HG03196 (cell line): ENCODE results near the gene MLLT3.

Experiments
- ATAC-seq: cut with Tn5 transposase; IDR thresholded peaks from one replicate; pipeline ENCODE4 v1.9.1; 2021; ENCODE audit not compliant: unreplicated experiment

Gene MLLT3

DNA sequence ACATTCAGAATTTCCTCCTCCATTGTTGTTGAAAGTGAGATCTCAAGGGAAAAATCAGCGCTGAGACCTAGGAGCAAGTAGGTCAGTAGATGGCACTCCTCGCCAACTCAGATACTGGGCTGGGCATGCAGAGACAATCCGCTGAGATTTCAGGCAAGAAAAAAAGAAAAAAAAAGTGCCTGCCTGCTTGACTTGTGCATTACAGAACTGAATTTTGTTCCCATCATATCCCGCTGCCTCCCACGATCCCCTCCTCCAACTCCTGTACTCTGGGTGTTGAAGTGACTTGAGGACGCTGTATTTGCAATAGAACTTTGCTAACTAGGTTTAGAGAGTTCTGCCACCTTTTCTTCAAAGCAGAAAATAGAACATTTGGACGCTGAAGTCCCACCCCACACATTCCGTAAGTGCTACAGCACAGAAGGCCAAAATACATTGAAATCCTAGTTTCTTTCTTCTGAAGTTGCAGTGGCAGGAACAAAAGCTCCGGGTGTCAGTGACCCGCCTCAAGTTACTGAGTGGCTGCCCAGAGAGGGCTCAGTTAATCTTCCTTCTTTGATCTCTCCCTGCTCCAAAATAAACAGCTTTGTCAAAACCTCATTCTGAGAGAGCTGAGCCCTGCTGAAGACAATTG lies 265.8 kb downstream of the MLLT3 start:
- peak; percentile 60 for ATAC-seq

DNA sequence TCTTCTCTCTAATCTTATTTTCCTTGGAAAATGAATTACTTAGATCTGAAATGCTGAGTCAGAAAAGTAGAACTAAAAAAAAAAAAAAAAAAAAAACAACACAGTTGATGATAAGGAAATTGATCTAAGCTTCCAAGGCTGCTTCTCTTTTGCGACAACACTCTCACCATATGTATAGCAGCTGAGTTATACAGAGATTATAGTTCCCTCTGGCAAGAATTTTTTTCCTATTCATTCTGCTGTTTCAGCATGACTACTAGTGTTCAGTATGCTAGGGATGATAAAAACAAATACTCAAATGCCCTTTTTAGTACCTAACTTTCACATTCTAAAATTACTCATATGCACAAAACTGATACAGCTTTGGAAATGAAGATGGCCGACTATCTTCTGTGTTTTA lies 267.3 kb downstream of the MLLT3 start:
- no peak for ATAC-seq

GRCh38 chr9:20353931-20354652 lies 268.2 kb downstream of the MLLT3 start:
- ATAC-seq = no peak

DNA sequence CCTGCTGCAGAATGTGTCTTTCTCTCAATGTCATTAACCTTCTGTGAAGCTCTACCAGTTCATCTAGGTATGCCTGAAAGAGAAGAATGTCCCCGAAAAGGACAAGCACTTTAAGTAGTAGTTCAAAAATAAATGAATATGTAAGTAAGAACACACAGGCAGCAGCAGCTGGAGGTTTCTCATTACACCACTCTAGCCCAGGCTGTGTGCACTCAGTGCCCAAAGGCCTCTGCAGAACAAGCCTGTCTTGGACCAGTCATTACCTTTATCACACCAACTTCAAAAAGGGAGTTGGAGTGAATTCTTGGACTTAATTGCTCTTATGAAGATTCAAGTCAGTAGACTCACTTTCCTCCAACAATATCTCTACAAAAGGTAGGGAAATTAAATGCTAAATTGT lies 268.8 kb downstream of the MLLT3 start:
- ATAC-seq = no peak

GRCh38 chr9:20352591-20352990 lies 269.7 kb downstream of the MLLT3 start:
- no peak for ATAC-seq

DNA sequence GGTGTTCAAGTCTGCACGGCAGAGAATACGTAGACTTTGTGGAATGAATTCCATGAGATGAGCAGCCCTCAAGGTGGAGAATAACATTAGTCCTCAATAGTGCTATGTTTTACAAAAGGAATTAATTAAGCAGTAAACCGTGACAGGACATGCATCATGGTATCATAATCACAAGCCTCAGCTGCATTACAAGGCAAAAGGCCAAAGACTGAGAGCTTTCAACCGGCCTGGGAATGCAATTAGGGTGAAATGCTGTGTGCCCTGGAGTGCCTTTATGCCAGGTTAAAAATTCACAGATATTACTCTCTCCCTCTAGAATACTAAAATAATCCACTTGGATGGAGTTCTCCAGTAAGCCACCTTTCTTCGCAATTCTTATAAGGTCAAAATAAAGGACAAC lies 270.6 kb downstream of the MLLT3 start:
- ATAC-seq = no peak

DNA sequence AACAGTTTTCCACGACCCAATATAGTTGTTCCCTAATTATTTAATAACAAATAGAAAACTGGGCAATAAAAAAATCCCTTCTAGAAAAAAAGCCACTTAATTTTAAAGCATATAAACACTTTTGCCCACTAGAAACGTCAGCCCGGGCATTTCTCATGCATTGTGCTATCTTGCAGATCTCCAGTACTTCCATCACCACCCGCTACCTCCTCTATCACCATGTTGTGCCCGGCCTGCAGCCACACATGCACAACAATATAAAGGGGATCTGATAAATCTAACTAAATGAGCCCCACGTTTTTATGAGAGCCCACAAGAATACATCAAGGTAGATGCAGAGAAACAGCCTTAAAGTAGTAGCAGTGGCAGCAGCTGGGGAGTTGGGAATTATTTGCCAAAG lies 272.7 kb downstream of the MLLT3 start:
- ATAC-seq = no peak

DNA sequence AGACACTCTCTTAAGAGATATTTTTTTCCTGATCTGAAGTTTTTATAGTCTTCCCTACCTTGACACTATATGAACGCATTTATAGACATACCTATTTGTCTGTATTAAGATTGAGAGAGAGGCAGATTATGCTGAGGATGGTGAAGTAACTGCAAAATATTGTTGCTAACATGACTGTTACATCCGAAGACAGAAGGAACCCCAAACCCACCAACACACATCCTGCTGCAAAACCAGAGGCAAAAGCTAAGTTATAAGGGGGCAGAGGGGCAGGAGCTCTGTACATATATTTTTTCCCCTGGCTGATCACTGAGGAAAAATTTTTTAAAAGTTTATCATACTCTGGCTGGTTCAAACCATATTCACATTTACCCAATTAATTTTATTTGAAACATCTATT lies 279.0 kb downstream of the MLLT3 start:
- no peak for ATAC-seq

DNA sequence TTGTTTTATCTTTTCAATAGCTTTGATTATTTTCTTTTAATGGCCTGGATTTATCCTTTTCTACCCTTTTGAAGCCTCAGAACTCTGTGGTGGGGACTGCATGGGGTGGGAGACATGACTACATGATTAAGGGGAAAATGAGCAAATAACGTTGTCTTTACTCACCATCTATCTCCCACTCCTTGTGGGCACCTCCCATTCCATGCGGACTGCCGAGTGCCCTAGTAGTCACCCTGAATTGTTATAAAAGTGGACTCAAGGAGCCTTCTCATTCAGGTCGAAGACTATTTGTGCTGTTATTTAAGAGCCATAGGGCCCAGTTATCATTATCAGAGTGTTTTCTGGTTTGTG lies 281.8 kb downstream of the MLLT3 start:
- ATAC-seq = no peak

GRCh38 chr9:20335668-20336332 lies 286.5 kb downstream of the MLLT3 start:
- no peak for ATAC-seq

DNA sequence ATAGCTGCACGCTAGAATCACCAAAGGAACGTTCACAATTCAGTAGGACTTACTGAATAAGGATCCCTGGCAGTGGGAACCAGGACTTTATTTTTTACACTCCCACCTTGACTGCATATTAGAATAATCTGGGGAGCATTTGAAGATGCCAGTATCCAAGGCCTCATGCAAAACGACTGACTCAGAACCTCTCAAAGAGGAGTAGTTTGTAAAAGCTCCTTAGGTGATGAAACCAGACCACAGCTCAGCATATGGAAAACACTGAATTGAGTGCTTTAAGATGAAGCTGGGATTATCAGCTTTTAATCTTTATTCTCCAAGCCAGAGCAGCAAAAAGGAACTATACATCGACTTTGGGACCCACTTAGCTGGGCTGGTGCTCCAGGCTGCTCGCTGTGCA lies 288.3 kb downstream of the MLLT3 start:
- ATAC-seq = no peak

DNA sequence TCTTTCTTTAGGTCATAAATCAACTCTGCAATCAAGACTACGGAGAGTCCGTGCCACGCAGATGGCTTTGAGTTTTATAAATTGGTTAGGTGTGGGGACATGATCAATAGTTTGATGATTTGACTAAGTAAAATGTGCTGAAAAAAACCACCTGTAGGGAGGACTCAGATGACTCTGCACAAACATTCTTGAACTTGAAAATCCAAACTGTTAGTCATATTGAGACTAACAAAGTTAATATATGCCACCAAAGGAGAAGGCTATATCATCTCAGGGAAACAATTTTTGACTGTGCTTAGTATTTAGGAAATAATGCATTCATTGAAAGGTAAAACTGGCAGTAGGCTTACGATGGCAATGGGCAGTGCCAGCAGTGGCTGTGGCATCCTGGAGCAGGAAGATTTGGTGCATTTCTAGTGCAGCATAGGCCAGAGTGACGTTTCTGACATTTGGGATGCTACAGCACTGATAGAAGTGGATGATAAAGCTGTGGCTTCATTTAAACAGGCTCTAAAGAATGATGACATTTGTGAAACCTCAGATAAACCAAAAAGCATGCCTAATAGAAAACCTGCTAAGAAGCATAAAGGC lies 291.1 kb downstream of the MLLT3 start:
- peak; percentile 77 for ATAC-seq

GRCh38 chr9:20330688-20331087 lies 291.6 kb downstream of the MLLT3 start:
- no peak for ATAC-seq

DNA sequence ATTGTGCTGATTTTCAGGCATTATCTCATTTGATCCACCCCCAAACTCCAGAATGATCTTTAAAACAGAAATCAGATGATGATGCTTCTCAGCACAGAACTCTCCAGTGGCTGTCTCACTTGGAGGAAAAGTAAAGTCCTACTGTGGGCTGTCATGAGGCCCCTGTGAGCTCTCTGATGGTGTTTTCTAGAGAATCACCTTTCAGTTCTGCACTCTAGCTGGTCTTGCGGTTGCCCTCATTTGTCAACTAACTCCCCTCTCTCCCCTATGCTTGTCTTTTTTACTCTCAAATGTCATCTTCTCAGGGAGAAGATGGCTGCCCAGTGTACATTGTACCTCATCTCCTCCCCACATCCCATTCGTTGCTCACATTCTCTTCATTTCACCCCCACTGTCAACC lies 295.8 kb downstream of the MLLT3 start:
- no peak for ATAC-seq

DNA sequence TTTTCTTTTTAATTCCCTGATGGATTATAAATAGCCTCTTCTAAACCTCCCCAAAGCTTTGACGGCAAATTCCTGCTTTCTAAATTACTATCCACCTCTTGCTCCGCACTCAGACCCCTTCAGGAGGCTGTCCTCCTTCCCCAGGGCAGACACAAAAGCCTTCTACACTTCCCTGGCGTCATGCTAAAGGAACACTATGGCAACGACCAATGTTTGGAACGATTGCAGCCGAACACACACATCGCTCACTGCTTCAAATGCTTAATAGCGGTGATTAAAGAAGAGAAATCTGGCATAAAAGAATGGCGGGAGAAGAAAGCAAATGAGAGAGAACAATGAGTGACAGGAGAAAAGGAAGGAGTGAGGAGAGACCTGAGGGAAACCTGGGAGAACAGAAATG lies 297.3 kb downstream of the MLLT3 start:
- no peak for ATAC-seq

DNA sequence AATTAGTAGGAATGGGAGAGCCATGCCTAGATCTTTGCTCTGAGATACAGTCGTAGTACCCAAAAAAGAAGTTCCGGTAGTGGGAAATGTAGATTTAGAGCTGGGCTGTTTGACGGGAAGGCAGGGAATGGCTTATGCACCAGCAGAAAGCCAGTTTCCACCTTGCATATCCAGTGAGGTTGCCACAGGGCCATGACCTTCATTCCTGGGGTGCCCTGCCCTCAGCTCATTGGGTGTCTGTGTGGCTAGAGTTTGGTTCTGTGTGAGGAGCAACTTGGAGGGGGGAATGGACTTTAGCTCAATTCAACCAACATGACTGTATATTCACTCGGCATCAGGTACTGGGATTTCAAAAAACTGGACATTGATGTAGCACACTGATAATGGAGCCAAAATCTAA lies 300.1 kb downstream of the MLLT3 start:
- ATAC-seq = no peak

DNA sequence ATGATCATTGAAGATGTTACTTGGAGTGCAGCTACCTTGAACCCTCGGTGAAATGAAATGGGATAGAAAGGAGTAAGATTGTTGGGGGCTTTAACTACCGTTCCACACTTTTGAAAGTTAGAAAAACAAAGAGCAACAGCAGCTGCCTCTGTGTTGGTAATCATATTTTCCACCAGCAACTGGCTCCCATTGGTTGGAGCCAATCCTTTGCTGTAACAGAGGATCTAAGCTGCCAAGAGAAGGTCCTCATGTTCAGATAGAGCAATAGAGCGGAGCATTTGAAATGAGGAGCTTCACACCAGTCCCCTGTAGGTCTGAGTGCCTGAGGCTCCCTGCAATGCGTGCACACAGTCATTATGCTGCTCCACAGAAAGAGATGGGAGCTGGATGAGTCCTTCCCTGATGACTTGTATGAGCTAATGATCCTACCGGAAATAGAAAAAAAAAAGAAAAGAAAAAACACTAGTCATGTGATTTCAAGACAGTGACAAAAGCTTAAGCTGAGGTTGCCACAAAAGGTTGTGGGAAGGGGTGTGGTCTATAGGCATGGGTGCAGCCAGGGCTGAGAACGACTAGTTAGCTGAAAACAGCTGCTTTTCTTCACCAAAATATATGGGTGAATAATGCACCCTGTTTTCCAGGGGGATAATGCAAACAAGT lies 300.7 kb downstream of the MLLT3 start:
- ATAC-seq = no peak

DNA sequence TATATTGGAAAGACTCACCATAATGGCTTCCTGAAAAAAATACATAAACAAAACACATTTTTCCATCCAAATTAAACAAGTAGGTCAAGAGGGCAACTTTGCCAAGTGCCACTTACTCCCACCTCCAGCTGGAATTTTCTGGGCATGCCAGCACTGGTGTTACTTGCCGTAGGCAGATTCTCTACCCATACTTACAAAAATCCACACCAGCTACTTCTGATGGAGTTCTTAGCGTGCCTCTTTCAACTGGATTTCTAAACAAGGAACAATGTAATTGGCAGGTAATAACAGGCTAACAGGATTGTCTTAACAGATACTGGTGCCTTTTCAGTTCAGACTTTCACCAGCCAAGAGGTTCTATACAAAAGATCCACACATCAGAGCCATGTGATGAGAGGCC lies 301.4 kb downstream of the MLLT3 start:
- no peak for ATAC-seq

GRCh38 chr9:20319641-20320337 lies 302.5 kb downstream of the MLLT3 start:
- ATAC-seq = no peak

- no peak for ATAC-seq
Observed at GRCh38 chr9:20319241-20319640, 303.1 kb downstream of the MLLT3 start.

GRCh38 chr9:20317701-20318100 lies 304.6 kb downstream of the MLLT3 start:
- ATAC-seq = no peak
